HepG2 (cell line): ENCODE data around the gene HSD3B7. TPM values are rescaled to one million over a fixed set of nuclear protein-coding genes. Genes with fewer than 3 reads are reported as not detected.

Experiments
- PHF20 ChIP-seq: sonication (generic); formaldehyde crosslinking; IDR thresholded peaks from 2 replicates; pipeline ENCODE4 v1.5.0; 2020; ENCODE audit warnings: mild to moderate bottlenecking, missing genetic modification reagents
- ZNF34 ChIP-seq: sonication (generic); formaldehyde crosslinking; IDR thresholded peaks from 2 replicates; pipeline ENCODE4 v1.4.0; 2020; ENCODE audit warnings: mild to moderate bottlenecking, missing genetic modification reagents, borderline replicate concordance
- ZNF773 ChIP-seq: sonication (generic); formaldehyde crosslinking; IDR thresholded peaks from 2 replicates; pipeline ENCODE4 v1.4.0; 2020; ENCODE audit warnings: missing genetic modification reagents, borderline replicate concordance
- polyA plus RNA-seq, 8 experiments: library from polyadenylated mRNA; depleted of rRNA in 3 of 8; stranded (reverse) in 7 of 8; unstranded in 1 of 8; fragments of >200 nt; fragmentation: Illumina TruSeq in 4 of 8; extraction: Trizol in 4 of 8; gene quantifications; 2 replicates each; pipeline versions ENCODE4 v1.2.1 to v1.2.3, GENCODE V29; 2011 to 2016; ENCODE audit warnings: low read depth in 4 of 8, missing spikeins in 1 of 8, mixed read lengths in 1 of 8; ENCODE audit not compliant: insufficient read depth in 1 of 8
- total RNA-seq, 5 experiments: library from RNA; depleted of rRNA; stranded (reverse); fragments of >200 nt; fragmentation: Illumina TruSeq; extraction: Trizol; gene quantifications; 2 replicates each; pipeline ENCODE4 v1.2.3, GENCODE V29; 2016; ENCODE audit warnings: low read depth in 1 of 5
- TF ChIP-seq, protein P1 (sequence below), 2 experiments: sonication (generic) in 1 of 2; formaldehyde crosslinking in 1 of 2; IDR thresholded peaks; 2 replicates each; pipeline versions ENCODE4 v1.6.1 to v1.9.0; 2014 to 2022; ENCODE audit warnings: antibody characterized with exemption in 1 of 2, borderline replicate concordance in 1 of 2, inconsistent platforms in 1 of 2, low read depth in 1 of 2, missing genetic modification reagents in 1 of 2

The HSD3B7 gene
- total and polyA plus RNA-seq, 2 of the 13 experiments (the other 11 are each of a cell fraction or from before 2014, with no cell fraction given), result 32.9 to 69.7 TPM

DNA sequence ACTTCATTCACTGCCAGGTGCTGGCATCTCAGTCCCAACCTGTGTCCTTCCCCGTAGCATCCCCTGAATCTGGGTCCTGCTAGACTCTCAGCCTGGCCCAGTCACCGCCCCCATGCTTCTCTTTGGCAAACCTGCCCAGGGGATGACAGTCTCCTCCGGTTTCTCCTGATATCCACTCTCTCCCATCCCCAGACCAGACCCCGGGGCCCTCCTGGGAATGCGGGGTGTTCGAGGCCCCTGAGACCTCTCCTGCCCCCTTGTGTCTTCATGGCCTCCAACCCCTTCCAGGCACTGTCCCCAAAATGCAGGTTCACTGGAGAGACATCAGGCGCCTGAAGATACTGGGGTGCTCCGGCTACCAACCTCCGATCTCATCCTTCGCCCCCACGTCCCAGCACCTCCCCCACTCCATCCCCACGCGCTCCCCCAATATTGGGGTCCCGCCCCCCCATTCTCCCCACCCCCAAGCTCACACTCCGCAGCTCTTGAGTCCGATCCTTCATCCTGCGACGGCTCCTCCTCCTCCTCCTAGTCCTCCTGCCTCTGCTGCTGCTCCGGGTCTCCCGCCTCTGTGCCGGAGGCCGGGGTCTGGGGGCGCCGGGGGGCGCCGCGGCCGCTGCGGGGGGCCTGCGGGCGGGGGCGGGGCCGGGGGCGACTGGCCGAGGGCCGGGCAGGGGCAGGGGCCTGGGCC is 25.0 kb downstream of the HSD3B7 start (continued):
- TF ChIP-seq, protein P1, sequence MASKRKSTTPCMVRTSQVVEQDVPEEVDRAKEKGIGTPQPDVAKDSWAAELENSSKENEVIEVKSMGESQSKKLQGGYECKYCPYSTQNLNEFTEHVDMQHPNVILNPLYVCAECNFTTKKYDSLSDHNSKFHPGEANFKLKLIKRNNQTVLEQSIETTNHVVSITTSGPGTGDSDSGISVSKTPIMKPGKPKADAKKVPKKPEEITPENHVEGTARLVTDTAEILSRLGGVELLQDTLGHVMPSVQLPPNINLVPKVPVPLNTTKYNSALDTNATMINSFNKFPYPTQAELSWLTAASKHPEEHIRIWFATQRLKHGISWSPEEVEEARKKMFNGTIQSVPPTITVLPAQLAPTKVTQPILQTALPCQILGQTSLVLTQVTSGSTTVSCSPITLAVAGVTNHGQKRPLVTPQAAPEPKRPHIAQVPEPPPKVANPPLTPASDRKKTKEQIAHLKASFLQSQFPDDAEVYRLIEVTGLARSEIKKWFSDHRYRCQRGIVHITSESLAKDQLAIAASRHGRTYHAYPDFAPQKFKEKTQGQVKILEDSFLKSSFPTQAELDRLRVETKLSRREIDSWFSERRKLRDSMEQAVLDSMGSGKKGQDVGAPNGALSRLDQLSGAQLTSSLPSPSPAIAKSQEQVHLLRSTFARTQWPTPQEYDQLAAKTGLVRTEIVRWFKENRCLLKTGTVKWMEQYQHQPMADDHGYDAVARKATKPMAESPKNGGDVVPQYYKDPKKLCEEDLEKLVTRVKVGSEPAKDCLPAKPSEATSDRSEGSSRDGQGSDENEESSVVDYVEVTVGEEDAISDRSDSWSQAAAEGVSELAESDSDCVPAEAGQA (IDR thresholded peaks at IDR 0.05; ENCODE audit: low read depth), result no peak
- TF ChIP-seq, protein P1 (CRISPR knock-in tag; IDR thresholded peaks at IDR 0.05; ENCODE audit: borderline replicate concordance), result no peak
- TF ChIP-seq ZNF34 (no peak), ZNF773 (CRISPR knock-in tag) (no peak), PHF20 (CRISPR knock-in tag) (no peak)
